Brain microvascular endothelial cell (primary cell): Measurements from ENCODE around the gene VENTX.

Source experiments
- DNase-seq: peaks from one replicate; pipeline ENCODE4 v3.0.0-alpha.2; 2020
- H3K27ac ChIP-seq: fragments of 250-450 bp; sonication (Bioruptor Pico); 2 replicates; pipeline ENCODE4 v1.5.1; 2020; ENCODE audit warnings: mild to moderate bottlenecking, moderate library complexity
- H3K27me3 ChIP-seq: fragments of 250-450 bp; sonication (Bioruptor Pico); replicated peaks from 2 replicates; pipeline ENCODE4 v1.5.1; 2020; ENCODE audit warnings: mild to moderate bottlenecking
- H3K36me3 ChIP-seq: fragments of 250-450 bp; sonication (Bioruptor Pico); replicated peaks from 2 replicates; pipeline ENCODE4 v1.5.1; 2020; ENCODE audit warnings: mild to moderate bottlenecking
- H3K4me3 ChIP-seq: 2 replicates; pipeline ENCODE4 v1.5.1; 2011; ENCODE audit warnings: low read depth, mild to moderate bottlenecking, control low read depth, low read length, moderate library complexity
- CTCF ChIP-seq: IDR thresholded peaks from 2 replicates; pipeline ENCODE4 v1.5.1; 2011; ENCODE audit warnings: low read depth, mild to moderate bottlenecking, moderate library complexity, low read length, control low read depth, inconsistent platforms; ENCODE audit errors: missing control alignments
- in situ Hi-C: cut with HindIII; loops from 2 replicates; pipeline ENCODE4 v1.10.0; 2017; ENCODE audit warnings: low sequenced_read_pairs, low pct_ligation_motif_present

The VENTX gene

GRCh38 chr10:133249975-133250754 lies 12.5 kb downstream of the VENTX start:
- H3K4me3 ChIP-seq: no peak overlapping the region
- no peak for DNase-seq
- peaks cover 15% of the 10 kb centered on the region for H3K27me3 ChIP-seq
- in situ Hi-C loops: no loop called here
- H3K27ac ChIP-seq: no peak overlapping the region
- H3K36me3 ChIP-seq: no peaks in the 10 kb centered on the region
- TF ChIP-seq CTCF: no peak

DNA sequence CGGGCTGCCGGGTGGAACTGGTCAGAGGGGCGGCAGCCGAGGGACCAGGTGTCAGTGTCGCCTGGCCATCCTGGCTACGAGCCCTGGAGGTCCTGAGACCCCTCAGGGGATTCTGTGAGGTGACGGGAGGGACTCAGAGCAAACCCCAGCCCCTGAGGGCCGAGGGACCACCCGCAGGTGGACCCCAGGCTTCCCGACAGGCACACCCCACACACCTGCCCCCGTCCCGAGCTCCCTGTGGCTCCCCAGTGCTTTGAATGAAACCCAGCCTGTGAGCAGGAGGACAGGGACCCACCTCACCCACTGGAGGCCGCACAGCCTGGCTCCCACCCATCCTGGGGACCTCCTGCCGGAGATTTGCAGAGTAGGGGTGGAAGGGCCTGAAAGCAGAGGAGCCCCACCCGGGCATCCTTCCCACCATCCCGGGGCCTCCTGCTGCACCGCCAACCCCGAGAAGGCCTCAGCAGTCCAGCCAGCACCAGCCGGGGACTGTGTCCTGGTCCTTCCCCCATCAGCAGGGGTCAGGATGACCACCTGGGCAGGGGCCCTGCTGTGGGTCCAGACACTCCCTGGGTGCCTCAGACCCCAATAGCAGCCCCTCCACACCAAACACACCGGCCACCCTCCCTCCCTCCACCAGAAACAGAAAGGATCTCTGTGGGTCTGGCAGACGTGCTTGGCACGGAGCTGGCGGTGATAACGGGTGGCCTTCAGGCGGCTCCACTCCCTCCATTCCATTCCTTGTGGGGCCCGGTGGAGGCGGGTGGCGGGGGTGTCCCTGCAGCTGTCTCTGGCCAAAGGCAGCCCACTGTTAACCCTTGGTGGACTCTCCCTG lies 13.9 kb downstream of the VENTX start:
- Histone ChIP-seq H3K36me3 (no peaks in the 10 kb centered on the region), H3K27me3 (peaks cover 15% of the 10 kb centered on the region), H3K4me3 (no peak overlapping the region), H3K27ac (no peak overlapping the region)
- no peak for TF ChIP-seq CTCF
- in situ Hi-C loops: no loop called here
- no peak for DNase-seq

GRCh38 chr10:133252223-133252552 lies 14.5 kb downstream of the VENTX start:
- no peak for DNase-seq
- no peak for TF ChIP-seq CTCF
- Histone ChIP-seq H3K27ac (no peak overlapping the region), H3K27me3 (peaks cover 15% of the 10 kb centered on the region), H3K36me3 (no peaks in the 10 kb centered on the region), H3K4me3 (no peak overlapping the region)
- in situ Hi-C loops: no loop called here

- peaks cover 12% of the 10 kb centered on the region for H3K27me3 ChIP-seq
- no peak for DNase-seq
- no peak overlapping the region for H3K27ac ChIP-seq
- in situ Hi-C loops: no loop called here
- no peaks in the 10 kb centered on the region for H3K36me3 ChIP-seq
- no peak for TF ChIP-seq CTCF
- no peak overlapping the region for H3K4me3 ChIP-seq
These were observed 15.8 kb downstream of the VENTX start for GRCh38 chr10:133253361-133253955.

GRCh38 chr10:133254421-133255120 lies 16.9 kb downstream of the VENTX start:
- Histone ChIP-seq H3K36me3 (no peaks in the 10 kb centered on the region), H3K27ac (no peak overlapping the region), H3K4me3 (no peak overlapping the region), H3K27me3 (peaks cover 11% of the 10 kb centered on the region)
- no peak for DNase-seq
- in situ Hi-C loops: no loop called here
- TF ChIP-seq CTCF: no peak
